Stimulated activated CD4-positive, alpha-beta T cell treated with anti-CD3 and anti-CD28 coated beads, Interleukin-1b, Interleukin-23, amount 100 ng/mL, for 24 hours (primary cell): Measurements from ENCODE around the gene ABAT.
"Not testable (repeated sequence)": the region's sequence is repeated elsewhere in the genome, so short reads cannot be mapped to it uniquely, and the experiment has no call there.

Source experiments
- DNase-seq, 4 experiments: peaks; one replicate each; pipeline ENCODE4 v3.0.0-alpha.2; 2020; ENCODE audit warnings: low read depth in 4 of 4, low spot score in 1 of 4

Gene ABAT

GRCh38 chr16:8739989-8740704, 65.7 kb downstream of the ABAT start:
- no peak for DNase-seq

GRCh38 chr16:8740775-8741355, 66.4 kb downstream of the ABAT start:
- no peak for DNase-seq

GRCh38 chr16:8741636-8742035, 67.2 kb downstream of the ABAT start:
- DNase-seq, result no peak

GRCh38 chr16:8742068-8742467, 67.7 kb downstream of the ABAT start:
- DNase-seq, result no peak

GRCh38 chr16:8748944-8749343, 74.5 kb downstream of the ABAT start:
- not testable (repeated sequence) for DNase-seq

- no peak for DNase-seq
Observed at GRCh38 chr16:8751481-8752311, 77.3 kb downstream of the ABAT start.

- DNase-seq, result no peak
Observed at GRCh38 chr16:8752706-8753105, 78.3 kb downstream of the ABAT start.

- no peak for DNase-seq
Observed at GRCh38 chr16:8753416-8754054, 79.1 kb downstream of the ABAT start.

- no peak for DNase-seq
Observed at GRCh38 chr16:8756755-8757154, 82.3 kb downstream of the ABAT start.

- no peak for DNase-seq
Observed at GRCh38 chr16:8758022-8758421, 83.6 kb downstream of the ABAT start.

- DNase-seq, result no peak
Observed at GRCh38 chr16:8760021-8760420, 85.6 kb downstream of the ABAT start.

GRCh38 chr16:8761078-8761477, 86.7 kb downstream of the ABAT start:
- DNase-seq, result no peak

- no peak for DNase-seq
Observed at GRCh38 chr16:8762254-8762653, 87.8 kb downstream of the ABAT start.

GRCh38 chr16:8763083-8763482, 88.7 kb downstream of the ABAT start:
- DNase-seq, result no peak

GRCh38 chr16:8763899-8764298, 89.5 kb downstream of the ABAT start:
- DNase-seq, result no peak

- DNase-seq, result no peak
Observed at GRCh38 chr16:8764525-8765250, 90.3 kb downstream of the ABAT start.

- DNase-seq, result no peak
Observed at GRCh38 chr16:8767176-8767575, 92.8 kb downstream of the ABAT start.

- no peak for DNase-seq
Observed at GRCh38 chr16:8768283-8768682, 93.9 kb downstream of the ABAT start.

GRCh38 chr16:8768692-8769091, 94.3 kb downstream of the ABAT start:
- DNase-seq, result no peak

- DNase-seq, result no peak
Observed at GRCh38 chr16:8773537-8773936, 99.1 kb downstream of the ABAT start.

GRCh38 chr16:8774208-8774607, 99.8 kb downstream of the ABAT start:
- DNase-seq, result no peak
